Measurements from ENCODE around the gene FLOT1. TPM values are rescaled to one million over a fixed set of nuclear protein-coding genes. Genes with fewer than 3 reads are reported as not detected.
A peak's percentile ranks its signal among the peaks of the same experiment; 100 is the strongest.

Gene FLOT1
- polyA plus RNA-seq, 1 donor: 105 TPM

DNA sequence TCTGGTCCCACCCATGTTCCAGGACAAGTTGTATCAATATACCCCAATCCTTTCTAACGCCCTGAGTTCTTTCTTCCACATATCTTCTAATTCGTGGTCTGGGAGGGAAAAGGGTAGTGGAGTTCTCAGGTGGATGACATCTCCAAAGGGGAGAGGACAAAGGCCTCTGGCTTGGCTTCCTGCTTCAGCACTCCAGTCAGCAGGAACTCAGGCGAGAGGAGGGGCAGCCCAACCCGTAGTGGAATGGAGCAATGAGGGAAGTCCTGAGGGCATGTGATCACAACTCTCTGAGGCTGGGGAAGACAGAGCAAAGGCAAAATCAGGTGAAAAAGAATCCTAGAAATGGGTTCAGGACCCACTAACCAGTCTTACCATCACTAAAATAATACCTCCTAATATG is 42.1 kb downstream of the FLOT1 start:
- no peak for DNase-seq (ENCODE audit: low read depth)

GRCh38 chr6:30696432-30696831 is 46.1 kb downstream of the FLOT1 start:
- DNase-seq (ENCODE audit: low read depth): no peak

- DNase-seq (ENCODE audit: low read depth): no peak
These were observed 51.2 kb downstream of the FLOT1 start for GRCh38 chr6:30691208-30691847.

- no peak for DNase-seq (ENCODE audit: low read depth)
These were observed 51.9 kb downstream of the FLOT1 start, which contains the start of gene NRM for GRCh38 chr6:30690403-30691207. TSS of gene NRM (minus strand) at chr6:30690984. CDS start at chr6:30690974, 10 bp downstream.

DNA sequence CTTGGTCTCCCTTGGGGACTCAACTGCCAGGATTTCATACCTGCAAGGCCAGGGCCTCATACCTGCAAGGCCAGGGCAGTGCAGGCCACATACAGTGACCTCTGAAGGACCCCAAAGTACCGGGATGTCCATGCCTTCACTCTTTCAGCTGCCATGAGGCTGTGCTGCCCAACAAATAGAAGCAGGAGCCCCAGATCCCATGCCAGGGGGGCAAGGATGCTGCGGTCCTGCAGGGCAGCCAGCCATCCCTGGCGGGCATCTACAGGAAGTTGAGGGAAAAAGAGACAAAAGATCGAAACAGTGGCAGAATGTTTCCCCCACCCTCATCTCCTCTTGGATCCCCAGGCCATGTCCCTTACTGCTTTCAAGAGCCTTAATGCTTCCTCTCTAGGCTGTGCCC is 52.5 kb downstream of the FLOT1 start:
- DNase-seq (ENCODE audit: low read depth): no peak

DNA sequence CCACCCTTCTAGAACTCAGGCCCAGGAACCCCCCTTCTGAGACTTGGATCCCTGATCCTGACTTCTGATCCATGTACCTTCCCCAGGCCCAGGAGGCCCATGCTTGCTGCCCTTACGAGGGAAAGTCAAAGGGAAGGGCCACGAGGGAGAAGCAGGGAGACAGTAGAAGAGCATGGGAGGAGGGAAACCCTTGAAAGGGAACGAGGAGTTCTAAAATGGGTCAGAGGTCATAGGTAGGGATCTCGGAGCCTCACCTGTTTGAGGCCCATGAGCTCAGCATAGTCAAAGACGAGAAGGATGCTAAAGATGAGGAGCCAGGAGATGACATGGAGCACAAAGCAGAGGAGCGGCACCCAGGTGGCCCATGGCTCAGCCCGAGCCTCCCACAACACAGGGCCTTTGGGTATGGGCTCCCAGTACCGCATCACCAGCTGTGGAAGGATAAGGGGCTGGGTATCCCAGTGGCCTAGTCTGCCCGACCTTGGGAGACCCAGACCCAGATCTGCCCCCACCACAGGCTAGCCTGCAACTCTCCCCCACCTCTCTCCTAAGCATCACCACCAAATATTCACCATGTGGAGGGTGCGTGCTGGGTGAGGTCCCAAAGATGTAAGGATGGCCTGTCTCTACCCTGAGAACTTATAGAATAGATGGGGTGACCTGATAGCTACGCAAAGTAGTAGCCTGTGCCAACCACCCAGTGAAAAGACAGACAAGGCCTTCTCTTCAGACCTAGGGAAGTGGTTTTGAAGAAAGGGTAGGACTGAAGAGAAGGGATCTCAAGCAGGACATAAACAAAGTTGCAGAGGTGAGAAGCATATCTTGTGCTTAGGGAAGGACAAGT is 53.2 kb downstream of the FLOT1 start:
- DNase-seq (ENCODE audit: low read depth): no peak

- DNase-seq (ENCODE audit: low read depth): no peak
These were observed 53.9 kb downstream of the FLOT1 start for GRCh38 chr6:30688569-30688968.

GRCh38 chr6:30687659-30688431 is 54.6 kb downstream of the FLOT1 start:
- no peak for DNase-seq (ENCODE audit: low read depth)

DNA sequence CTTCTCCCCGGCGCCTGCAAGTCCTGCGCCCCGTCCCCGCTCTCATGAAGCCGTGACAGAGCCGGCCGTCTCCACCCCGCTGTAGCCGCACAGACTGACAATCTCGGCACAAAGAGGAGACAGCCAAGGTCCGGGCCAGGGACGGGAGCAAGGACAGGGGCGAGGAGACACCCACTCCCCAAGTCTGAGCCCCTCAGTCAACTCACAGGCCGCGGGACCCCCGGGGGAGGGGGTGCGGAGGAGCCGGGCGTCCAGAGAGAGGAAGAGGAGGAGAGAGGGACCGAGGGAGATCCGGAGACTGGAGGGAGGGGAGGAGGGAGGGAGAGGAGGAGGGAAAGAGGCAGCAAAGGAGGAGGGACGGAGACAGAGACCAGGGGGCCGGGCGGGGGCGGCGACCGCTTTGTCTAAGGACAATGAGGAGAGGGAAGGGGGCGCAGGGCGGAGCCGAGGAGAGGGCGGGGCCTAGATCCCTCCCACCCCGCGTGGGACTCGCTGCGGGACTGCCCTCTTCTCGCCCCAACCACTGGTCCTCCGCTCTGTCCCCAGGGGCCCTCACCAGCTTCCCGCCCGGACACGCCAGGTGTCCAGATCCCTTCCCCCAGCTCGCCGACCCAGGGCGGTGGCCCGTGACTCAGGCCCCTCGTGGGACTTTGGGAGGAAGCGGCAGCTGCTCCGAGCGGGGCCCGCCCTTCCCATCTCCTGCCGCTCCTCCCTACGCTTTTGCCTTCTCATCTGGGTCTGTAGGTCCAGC is 55.4 kb downstream of the FLOT1 start:
- peak; percentile 79 for DNase-seq (ENCODE audit: low read depth)

DNA sequence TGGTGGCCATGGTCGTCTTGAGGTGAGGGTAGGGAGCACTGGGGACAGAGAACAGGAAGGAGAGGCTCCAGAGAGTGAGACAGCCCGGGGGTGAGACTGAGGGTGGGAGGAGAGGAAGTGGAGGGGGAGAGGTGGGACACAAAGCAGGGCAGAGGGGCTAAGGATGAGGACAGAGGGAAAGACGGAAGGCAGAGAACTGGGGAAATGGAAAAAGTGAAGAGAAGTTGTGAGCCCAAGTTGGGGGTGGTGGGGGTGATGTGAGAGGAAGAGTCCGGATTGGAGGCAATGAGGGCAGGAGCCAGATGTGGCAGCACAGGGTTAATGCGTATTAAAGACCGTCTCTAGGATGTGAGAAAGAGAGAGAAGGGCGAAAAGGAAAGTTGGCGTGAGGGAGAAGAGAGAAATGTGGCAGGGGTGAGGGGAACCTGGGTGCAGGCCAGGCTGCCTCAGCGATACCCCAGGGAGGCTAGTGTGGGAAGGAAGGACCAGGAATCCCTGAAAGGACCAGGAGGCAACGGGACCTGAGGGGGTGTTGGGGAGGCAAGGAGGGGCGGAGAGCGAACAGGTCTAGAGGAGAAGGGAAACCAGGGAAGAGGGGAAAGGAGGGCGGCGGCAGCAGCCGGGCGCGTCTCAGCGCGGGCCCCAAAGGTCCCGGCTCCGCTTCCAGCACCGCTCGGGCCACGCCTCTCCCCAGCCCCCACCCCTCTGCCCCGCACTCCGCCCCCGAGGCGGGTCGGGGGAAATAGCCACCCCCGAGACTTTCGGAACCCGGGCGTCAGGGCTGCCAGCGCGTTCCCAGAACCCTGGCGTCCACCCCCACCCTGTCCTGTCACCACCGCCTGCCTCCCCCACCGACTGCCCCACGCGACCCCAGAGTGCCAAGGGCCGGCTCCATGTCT is 56.2 kb downstream of the FLOT1 start, which contains the start of gene PPP1R18:
Gene PPP1R18 (minus strand): TSS at position 637 of the 899 bp plus-strand sequence. CDS start 627 bp downstream, at position 10.
- no peak for DNase-seq (ENCODE audit: low read depth)

- no peak for DNase-seq (ENCODE audit: low read depth)
These were observed 57.1 kb downstream of the FLOT1 start for GRCh38 chr6:30685157-30686008.

- no peak for DNase-seq (ENCODE audit: low read depth)
These were observed 57.9 kb downstream of the FLOT1 start for GRCh38 chr6:30684386-30685156.

GRCh38 chr6:30683980-30684338 is 58.5 kb downstream of the FLOT1 start:
- no peak for DNase-seq (ENCODE audit: low read depth)

DNA sequence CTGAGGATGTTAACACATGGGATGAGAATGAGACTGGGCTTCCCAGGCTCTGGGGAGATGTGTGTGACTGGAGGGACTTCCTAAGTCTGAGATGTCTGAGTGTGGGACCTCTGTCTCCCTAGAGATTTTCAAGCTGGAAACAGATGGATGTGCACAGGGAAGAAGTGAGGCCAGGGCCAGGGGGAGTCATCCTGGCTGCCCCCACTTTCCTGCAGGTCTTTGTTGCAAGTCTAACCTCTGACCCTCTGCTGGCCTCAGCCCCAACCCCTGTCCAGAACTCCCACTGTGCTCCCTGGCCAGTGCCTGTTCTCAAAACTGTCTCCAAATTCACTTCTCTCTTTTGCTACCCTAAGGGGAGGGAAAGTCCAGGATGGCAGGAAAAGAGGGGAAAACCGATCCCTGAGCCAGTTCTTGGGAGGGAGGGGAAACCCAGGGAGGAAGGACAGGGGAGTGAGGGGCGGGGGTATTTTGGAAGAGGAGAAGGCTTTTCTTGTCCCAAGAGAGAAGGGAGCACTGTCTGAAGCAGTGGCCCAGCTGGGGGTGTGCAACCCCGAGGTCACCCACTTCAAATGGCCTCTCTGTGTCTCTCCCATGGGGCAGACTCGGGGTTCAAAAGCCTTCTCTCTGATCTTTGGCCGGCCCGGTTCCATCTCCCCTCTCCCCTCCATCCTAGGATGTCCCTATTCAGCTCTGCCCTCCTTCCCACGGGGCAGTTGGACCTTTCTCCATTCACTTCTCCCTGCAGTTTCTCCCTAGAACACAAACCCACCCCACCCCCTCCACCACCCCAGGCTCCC is 59.1 kb downstream of the FLOT1 start:
- no peak for DNase-seq (ENCODE audit: low read depth)

GRCh38 chr6:30682143-30683117 is 60.1 kb downstream of the FLOT1 start:
- no peak for DNase-seq (ENCODE audit: low read depth)

GRCh38 chr6:30681766-30682142 is 60.7 kb downstream of the FLOT1 start:
- DNase-seq (ENCODE audit: low read depth): no peak

Measured in forelimb muscle (tissue), 1 donor.